CD14-positive monocyte (primary cell): Measurements from ENCODE around the gene SBF1. TPM values are rescaled to one million over a fixed set of nuclear protein-coding genes. Genes with fewer than 3 reads are reported as not detected.

ENCODE experiments used
- DNase-seq, 3 donors: peaks; one replicate each; pipeline ENCODE4 v3.0.0-alpha.2; 2011 to 2022
- H2AFZ ChIP-seq: 2 replicates; pipeline ENCODE4 v1.6.0; 2012; ENCODE audit warnings: mild to moderate bottlenecking, low read depth, low read length, inconsistent platforms; ENCODE audit not compliant: insufficient read depth, poor library complexity, severe bottlenecking
- H3K27ac ChIP-seq, 2 donors: 1 replicate in 1 of 2; 2 replicates in 1 of 2; pipeline ENCODE4 v1.5.1; 2012 to 2013; ENCODE audit warnings: low read length in 2 of 2, control low read depth in 1 of 2, inconsistent platforms in 1 of 2, low read depth in 1 of 2, mild to moderate bottlenecking in 1 of 2
- H3K27me3 ChIP-seq, 2 donors: one replicate each; pipeline versions ENCODE4 v1.6.0 to v1.6.1; 2011 to 2013; ENCODE audit warnings: low read length in 2 of 2; ENCODE audit not compliant: control insufficient read depth in 2 of 2, insufficient read depth in 2 of 2
- H3K36me3 ChIP-seq, 2 donors: replicated peaks in 1 of 2; 1 replicate in 1 of 2; 2 replicates in 1 of 2; pipeline versions ENCODE4 v1.5.1 to v1.6.1; 2012 to 2013; ENCODE audit warnings: low read length in 2 of 2, control low read depth in 1 of 2, inconsistent platforms in 1 of 2, mild to moderate bottlenecking in 1 of 2; ENCODE audit not compliant: insufficient read depth in 2 of 2, control insufficient read depth in 1 of 2
- H3K4me1 ChIP-seq, 2 donors: 1 replicate in 1 of 2; 2 replicates in 1 of 2; pipeline versions ENCODE4 v1.5.1 to v1.6.1; 2012 to 2013; ENCODE audit warnings: low read length in 2 of 2, control low read depth in 1 of 2, inconsistent platforms in 1 of 2, mild to moderate bottlenecking in 1 of 2, moderate library complexity in 1 of 2; ENCODE audit not compliant: insufficient read depth in 2 of 2, control insufficient read depth in 1 of 2
- H3K4me2 ChIP-seq: replicated peaks from 2 replicates; pipeline ENCODE3; 2012; ENCODE audit warnings: low read length, moderate library complexity, mild to moderate bottlenecking; ENCODE audit not compliant: poor library complexity, severe bottlenecking; ENCODE audit errors: extremely low read depth
- H3K4me3 ChIP-seq, 3 experiments: fragments of 200-600 bp in 1 of 3; sonication (generic) in 1 of 3; replicated peaks in 1 of 3; 1 replicate in 2 of 3; 2 replicates in 1 of 3; pipeline ENCODE4 v1.5.1; 2011 to 2013; ENCODE audit warnings: low read length in 3 of 3, mild to moderate bottlenecking in 3 of 3, control low read depth in 2 of 3, low read depth in 2 of 3, inconsistent platforms in 1 of 3, moderate library complexity in 1 of 3
- H3K79me2 ChIP-seq: 2 replicates; pipeline ENCODE4 v1.6.0; 2012; ENCODE audit warnings: mild to moderate bottlenecking, control low read depth, inconsistent platforms, low read length, moderate library complexity; ENCODE audit not compliant: insufficient read depth
- H3K9ac ChIP-seq: 2 replicates; pipeline ENCODE4 v1.6.0; 2017; ENCODE audit warnings: low read length, mild to moderate bottlenecking; ENCODE audit not compliant: insufficient read depth, poor library complexity, severe bottlenecking
- H3K9me3 ChIP-seq, 2 donors: replicated peaks in 1 of 2; 1 replicate in 1 of 2; 2 replicates in 1 of 2; pipeline versions ENCODE4 v1.5.1 to v1.6.1; 2012 to 2013; ENCODE audit warnings: low read length in 2 of 2, control low read depth in 1 of 2; ENCODE audit not compliant: control insufficient read depth in 1 of 2, insufficient read depth in 1 of 2
- H4K20me1 ChIP-seq: 2 replicates; pipeline ENCODE4 v1.6.0; 2012; ENCODE audit warnings: mild to moderate bottlenecking, low read length, control low read depth, moderate library complexity; ENCODE audit not compliant: insufficient read depth
- H3K27ac Mint-ChIP-seq, 7 donors: one replicate each; pipeline ENCODE4 v1.8.0; 2020; ENCODE audit warnings: mild to moderate bottlenecking in 7 of 7, mixed read lengths in 7 of 7, moderate library complexity in 6 of 7, inconsistent platforms in 2 of 7
- H3K27me3 Mint-ChIP-seq, 3 donors: one replicate each; pipeline ENCODE4 v1.8.0; 2021 to 2022; ENCODE audit warnings: low read depth in 3 of 3, mild to moderate bottlenecking in 3 of 3, mixed read lengths in 3 of 3, moderate library complexity in 3 of 3, inconsistent platforms in 1 of 3
- H3K36me3 Mint-ChIP-seq, 2 donors: one replicate each; pipeline ENCODE4 v1.8.0; 2020; ENCODE audit warnings: mixed read lengths in 2 of 2, inconsistent platforms in 1 of 2, mild to moderate bottlenecking in 1 of 2
- H3K4me1 Mint-ChIP-seq: one replicate; pipeline ENCODE4 v1.8.0; 2020; ENCODE audit warnings: mild to moderate bottlenecking, mixed read lengths
- H3K4me3 Mint-ChIP-seq, 2 donors: one replicate each; pipeline ENCODE4 v1.8.0; 2020; ENCODE audit warnings: mild to moderate bottlenecking in 2 of 2, mixed read lengths in 2 of 2, moderate library complexity in 1 of 2
- H3K9me3 Mint-ChIP-seq, 7 donors: one replicate each; pipeline ENCODE4 v1.8.0; 2020 to 2022; ENCODE audit warnings: mixed read lengths in 7 of 7, mild to moderate bottlenecking in 6 of 7, moderate library complexity in 6 of 7, inconsistent platforms in 2 of 7
- WGBS: methylation state at CpG from one replicate; pipeline ENCODE4 v1.1.5; 2013; ENCODE audit warnings: missing lambda C conversion rate; ENCODE audit not compliant: insufficient coverage; 5-methylcytosine and 5-hydroxymethylcytosine counted together
- intact Hi-C, 2 donors: fragments of 100-400 bp; cut with micrococcal nuclease; formaldehyde crosslinking; loops; one replicate each; pipeline versions ENCODE4 v1.15.0 to v1.15.1; 2023
- polyA plus RNA-seq, 3 donors: library from polyadenylated mRNA; depleted of rRNA in 1 of 3; unstranded in 2 of 3; stranded (reverse) in 1 of 3; fragments of 300-500 nt in 2 of 3; fragments of >200 nt in 1 of 3; fragmentation: Illumina TruSeq in 2 of 3; gene quantifications; 1 replicate in 2 of 3; 2 replicates in 1 of 3; pipeline ENCODE4 v1.2.3, GENCODE V29; 2012 to 2021
- TF ChIP-seq, protein P1 (sequence below): fragments of 200-600 bp; IDR thresholded peaks from one replicate; pipeline ENCODE4 v1.8.0; 2022; ENCODE audit warnings: antibody characterized with exemption, mild to moderate bottlenecking

The SBF1 gene
- polyA plus RNA-seq, 3 donors: 4.0 to 45.9 (median 6.2) TPM

DNA sequence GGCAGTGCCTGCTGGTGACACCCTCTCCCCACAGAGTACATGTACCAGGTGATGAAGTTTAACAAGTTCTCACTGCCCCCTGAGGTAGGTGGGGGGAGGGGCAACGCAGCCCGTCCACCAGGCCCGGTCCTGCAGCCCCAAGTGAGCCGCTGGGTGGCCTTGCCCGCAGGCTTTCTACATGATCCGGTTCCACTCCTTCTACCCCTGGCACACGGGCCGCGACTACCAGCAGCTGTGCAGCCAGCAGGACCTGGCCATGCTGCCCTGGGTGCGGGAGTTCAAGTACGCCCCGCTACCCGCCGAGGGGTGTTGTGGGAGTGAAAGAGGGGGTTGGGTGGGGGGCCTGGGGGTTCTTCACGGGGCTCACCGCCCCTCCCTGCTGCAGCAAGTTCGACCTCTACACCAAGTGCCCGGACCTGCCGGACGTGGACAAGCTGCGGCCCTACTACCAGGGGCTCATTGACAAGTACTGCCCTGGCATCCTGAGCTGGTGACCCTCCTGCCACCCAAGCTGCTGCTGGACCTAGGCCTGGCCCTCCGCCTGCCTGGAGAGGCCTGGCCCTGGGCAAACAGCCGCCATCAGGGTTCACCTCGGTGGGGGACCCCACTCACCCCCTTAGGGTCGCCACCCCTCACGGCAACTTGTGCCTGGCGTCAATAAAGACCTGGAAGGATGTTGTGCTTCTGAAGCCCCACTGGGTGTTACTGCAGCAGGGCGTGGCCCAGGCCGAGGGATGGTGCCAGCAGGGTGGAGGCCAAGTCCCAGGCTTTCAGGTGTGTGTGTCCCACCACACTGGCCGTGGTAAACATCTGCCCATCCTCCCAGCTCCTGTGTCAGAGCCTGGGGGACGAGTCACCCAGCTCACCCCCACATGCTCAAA is 14.8 kb upstream of the SBF1 start:
- no peak overlapping the region for H3K27ac Mint-ChIP-seq
- no peak for DNase-seq

DNA sequence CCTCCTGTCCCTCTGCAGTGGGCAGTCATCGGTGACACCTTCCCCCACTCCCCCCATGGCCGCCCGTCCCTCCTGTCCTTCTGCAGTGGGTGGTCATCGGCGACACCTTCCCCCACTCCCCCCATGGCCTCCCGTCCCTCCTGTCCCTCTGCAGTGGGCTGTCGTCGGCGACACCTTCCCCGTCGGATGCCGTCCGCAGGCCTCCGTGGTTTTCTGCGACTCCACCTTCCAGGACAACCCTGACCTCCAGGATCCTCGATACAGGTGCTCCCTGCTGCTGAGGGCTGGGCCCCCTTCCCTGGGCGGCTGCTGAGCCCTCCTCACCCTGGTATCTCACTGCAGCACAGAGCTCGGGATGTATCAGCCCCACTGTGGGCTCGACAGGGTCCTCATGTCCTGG is 14.1 kb upstream of the SBF1 start:
- Histone ChIP-seq H4K20me1 (no peaks in the 10 kb centered on the region), H3K4me2 (no peak overlapping the region), H3K9me3 (no peaks in the 10 kb centered on the region), H3K79me2 (no peaks in the 10 kb centered on the region), H3K36me3 (no peaks in the 10 kb centered on the region), H3K4me3 (no peak overlapping the region), H3K4me1 (peaks cover 0 to 9% of the 10 kb centered on the region in 2 donors), H3K27me3 (no peaks in the 10 kb centered on the region), H3K9ac (no peak overlapping the region), H3K27ac (no peak overlapping the region), H2AFZ (no peak overlapping the region)
- WGBS: 94% methylated on average over 19 of the region's 19 CpGs
- Mint-ChIP-seq H3K36me3 (no peaks in the 10 kb centered on the region), H3K27me3 (peaks cover 8 to 22% (median 10%) of the 10 kb centered on the region in 3 donors), H3K27ac (peak overlapping the region in 1 of 7 donors; percentile 15), H3K9me3 (no peaks in the 10 kb centered on the region), H3K4me3 (no peak overlapping the region), H3K4me1 (peaks cover 8% of the 10 kb centered on the region)
- intact Hi-C loops: no loop called here
- TF ChIP-seq, protein P1, sequence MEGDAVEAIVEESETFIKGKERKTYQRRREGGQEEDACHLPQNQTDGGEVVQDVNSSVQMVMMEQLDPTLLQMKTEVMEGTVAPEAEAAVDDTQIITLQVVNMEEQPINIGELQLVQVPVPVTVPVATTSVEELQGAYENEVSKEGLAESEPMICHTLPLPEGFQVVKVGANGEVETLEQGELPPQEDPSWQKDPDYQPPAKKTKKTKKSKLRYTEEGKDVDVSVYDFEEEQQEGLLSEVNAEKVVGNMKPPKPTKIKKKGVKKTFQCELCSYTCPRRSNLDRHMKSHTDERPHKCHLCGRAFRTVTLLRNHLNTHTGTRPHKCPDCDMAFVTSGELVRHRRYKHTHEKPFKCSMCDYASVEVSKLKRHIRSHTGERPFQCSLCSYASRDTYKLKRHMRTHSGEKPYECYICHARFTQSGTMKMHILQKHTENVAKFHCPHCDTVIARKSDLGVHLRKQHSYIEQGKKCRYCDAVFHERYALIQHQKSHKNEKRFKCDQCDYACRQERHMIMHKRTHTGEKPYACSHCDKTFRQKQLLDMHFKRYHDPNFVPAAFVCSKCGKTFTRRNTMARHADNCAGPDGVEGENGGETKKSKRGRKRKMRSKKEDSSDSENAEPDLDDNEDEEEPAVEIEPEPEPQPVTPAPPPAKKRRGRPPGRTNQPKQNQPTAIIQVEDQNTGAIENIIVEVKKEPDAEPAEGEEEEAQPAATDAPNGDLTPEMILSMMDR: no peak
- no peak for DNase-seq

More for the DNA sequence above, 14.8 kb upstream of the SBF1 start:
- H3K36me3 ChIP-seq: no peaks in the 10 kb centered on the region
- H3K27ac ChIP-seq: no peak overlapping the region
- Mint-ChIP-seq H3K4me3 (no peak overlapping the region), H3K9me3 (no peaks in the 10 kb centered on the region), H3K4me1 (peaks cover 8% of the 10 kb centered on the region), H3K27me3 (peaks cover 8 to 21% (median 11%) of the 10 kb centered on the region in 3 donors), H3K36me3 (no peaks in the 10 kb centered on the region)
- WGBS: 87% methylated on average over 21 of the region's 31 CpGs
- H3K4me3 ChIP-seq: no peak overlapping the region
- no peak overlapping the region for H2AFZ ChIP-seq
- H3K4me1 ChIP-seq: peaks cover 0 to 9% of the 10 kb centered on the region in 2 donors
- TF ChIP-seq, protein P1: no peak
- no peaks in the 10 kb centered on the region for H3K27me3 ChIP-seq
- H3K79me2 ChIP-seq: no peaks in the 10 kb centered on the region
- H4K20me1 ChIP-seq: no peaks in the 10 kb centered on the region
- intact Hi-C loops: loop anchor here in 1 of 2 donors (10.0 kb wide), 1 partner anchor 135 kb away; no protein-coding TSS in a partner anchor
- no peak overlapping the region for H3K9ac ChIP-seq
- no peak overlapping the region for H3K4me2 ChIP-seq
- no peaks in the 10 kb centered on the region for H3K9me3 ChIP-seq
